DND-41 (cell line): ENCODE data around the gene GABRB3.

Experiments
- EZH2 ChIP-seq: IDR thresholded peaks from 3 replicates; pipeline ENCODE4 v1.6.1; 2012; ENCODE audit warnings: borderline replicate concordance, low read depth, mild to moderate bottlenecking, moderate library complexity, low read length, inconsistent platforms; ENCODE audit not compliant: severe bottlenecking
- TF ChIP-seq, protein P1 (sequence below): IDR thresholded peaks from 2 replicates; pipeline ENCODE4 v1.5.1; 2012; ENCODE audit warnings: borderline replicate concordance, low read length, moderate library complexity, mild to moderate bottlenecking; ENCODE audit not compliant: poor library complexity, severe bottlenecking; ENCODE audit errors: extremely low read depth

DNA sequence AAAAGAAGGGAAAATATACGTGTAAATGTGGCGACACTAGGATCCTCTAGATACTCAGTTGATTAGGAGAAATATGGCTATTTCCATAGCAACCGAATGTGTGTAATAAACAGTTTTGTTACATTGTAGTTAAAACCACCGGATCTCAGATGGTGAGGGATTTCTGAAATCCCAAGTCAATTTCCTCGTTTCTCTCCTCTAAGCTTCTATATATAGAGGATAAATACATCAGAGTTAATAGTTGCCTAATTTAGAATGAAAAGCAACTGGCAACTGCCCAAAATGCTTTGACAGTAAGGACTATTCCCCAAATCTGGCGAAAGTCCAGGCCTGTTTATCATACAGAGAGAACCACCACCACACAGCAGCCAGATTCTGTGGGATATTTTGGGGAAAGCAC, 112.6 kb downstream of the GABRB3 start:
- TF ChIP-seq, protein P1, sequence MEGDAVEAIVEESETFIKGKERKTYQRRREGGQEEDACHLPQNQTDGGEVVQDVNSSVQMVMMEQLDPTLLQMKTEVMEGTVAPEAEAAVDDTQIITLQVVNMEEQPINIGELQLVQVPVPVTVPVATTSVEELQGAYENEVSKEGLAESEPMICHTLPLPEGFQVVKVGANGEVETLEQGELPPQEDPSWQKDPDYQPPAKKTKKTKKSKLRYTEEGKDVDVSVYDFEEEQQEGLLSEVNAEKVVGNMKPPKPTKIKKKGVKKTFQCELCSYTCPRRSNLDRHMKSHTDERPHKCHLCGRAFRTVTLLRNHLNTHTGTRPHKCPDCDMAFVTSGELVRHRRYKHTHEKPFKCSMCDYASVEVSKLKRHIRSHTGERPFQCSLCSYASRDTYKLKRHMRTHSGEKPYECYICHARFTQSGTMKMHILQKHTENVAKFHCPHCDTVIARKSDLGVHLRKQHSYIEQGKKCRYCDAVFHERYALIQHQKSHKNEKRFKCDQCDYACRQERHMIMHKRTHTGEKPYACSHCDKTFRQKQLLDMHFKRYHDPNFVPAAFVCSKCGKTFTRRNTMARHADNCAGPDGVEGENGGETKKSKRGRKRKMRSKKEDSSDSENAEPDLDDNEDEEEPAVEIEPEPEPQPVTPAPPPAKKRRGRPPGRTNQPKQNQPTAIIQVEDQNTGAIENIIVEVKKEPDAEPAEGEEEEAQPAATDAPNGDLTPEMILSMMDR = no peak
- TF ChIP-seq EZH2 = no peak
